Activated T-cell treated with anti-CD3 and anti-CD28 coated beads for 24 hours (primary cell): ENCODE data around the gene RAB3B.
"Not testable (repeated sequence)": the region's sequence is repeated elsewhere in the genome, so short reads cannot be mapped to it uniquely, and the experiment has no call there.

ENCODE experiments used
- DNase-seq: peaks from one replicate; pipeline ENCODE4 v3.0.0-alpha.2; 2020; ENCODE audit warnings: low read depth

The RAB3B gene

DNA sequence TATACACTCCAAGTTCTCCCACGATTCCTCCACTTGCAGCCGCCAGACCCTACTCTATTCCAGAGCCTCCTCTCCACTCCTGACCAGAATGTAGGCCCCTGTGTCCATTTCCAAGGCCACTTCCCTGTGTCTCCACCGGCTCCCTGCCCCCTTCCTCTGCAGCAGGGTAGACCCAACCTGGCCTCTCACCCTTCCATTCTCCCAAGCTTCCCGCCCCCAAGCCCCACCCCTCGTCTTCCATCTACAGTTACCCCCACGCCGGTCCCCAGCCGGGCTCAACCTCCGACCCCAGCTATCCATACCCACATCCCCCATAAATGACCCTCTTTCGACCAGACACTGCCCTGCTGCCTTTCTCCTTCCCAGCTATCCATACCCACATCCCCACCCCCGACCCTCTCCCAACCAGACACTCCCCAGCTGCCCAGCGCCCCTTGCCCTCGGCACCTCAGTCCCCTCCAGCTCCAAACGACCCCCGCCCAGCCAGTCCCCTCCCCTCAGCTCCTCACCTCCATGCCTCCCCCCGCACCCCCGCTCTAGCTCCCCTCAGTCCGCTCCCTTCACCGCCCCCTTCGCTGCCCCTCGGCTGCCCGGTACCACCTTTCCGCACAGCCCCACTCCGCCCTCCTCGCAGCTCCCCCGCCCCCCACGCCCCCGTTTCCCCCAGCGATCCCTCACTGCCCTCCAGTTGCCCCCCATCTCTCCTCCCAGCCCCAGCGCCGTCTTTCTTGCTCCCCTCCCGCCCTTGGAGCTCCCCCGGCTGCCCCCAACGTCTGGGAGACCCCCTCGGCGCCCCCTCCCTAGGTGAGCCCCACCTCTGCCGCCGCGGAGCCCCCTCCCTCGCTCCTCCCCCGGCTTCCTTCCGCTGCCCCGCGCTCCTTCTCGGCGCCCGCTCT, 670 bp downstream of the RAB3B start:
- no peak for DNase-seq

- no peak for DNase-seq
These were observed 2.2 kb downstream of the RAB3B start for GRCh38 chr1:51988254-51988653.

DNA sequence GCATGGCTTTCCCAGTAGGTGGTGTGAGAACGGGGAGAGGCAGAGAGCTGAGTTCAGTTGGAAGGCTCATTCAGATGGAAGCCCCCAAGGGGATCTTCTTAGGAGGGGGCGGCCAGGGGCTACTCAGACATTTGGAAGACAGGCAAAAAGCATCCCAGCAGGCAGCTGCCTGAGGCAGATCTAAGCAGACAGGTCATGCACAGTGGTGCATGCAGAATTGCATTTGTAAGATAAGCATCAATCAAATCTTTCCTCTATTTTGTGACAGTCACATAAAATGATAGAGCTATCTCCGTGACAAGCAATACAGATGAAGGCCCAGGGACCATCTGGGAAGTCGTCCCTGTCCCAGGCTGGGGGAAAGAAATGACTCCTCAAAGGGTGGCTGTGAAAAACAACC, 3.8 kb downstream of the RAB3B start:
- no peak for DNase-seq

DNA sequence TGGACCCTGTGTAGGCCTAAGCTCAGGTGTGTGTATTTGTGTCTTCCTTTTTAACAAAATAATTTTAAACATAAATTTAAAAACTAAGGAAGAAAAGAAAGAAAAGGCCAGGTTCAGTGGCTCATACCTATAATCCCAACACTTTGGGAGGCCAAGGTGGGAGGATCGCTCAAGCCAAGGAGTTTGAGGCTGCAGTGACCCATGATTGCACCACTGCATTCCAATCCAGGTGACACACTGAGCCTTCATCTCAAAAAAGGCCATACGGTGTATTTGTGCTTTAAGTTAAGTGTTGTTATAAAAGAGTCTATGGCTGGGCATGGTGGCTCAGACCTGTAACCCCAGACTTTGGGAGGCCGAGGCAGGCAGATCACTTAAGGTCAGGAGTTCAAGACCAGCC, 8.3 kb downstream of the RAB3B start:
- no peak for DNase-seq

GRCh38 chr1:51981555-51981954, 8.9 kb downstream of the RAB3B start:
- no peak for DNase-seq

GRCh38 chr1:51978099-51978498, 12.4 kb downstream of the RAB3B start:
- no peak for DNase-seq

GRCh38 chr1:51976846-51977602, 13.5 kb downstream of the RAB3B start:
- no peak for DNase-seq

DNA sequence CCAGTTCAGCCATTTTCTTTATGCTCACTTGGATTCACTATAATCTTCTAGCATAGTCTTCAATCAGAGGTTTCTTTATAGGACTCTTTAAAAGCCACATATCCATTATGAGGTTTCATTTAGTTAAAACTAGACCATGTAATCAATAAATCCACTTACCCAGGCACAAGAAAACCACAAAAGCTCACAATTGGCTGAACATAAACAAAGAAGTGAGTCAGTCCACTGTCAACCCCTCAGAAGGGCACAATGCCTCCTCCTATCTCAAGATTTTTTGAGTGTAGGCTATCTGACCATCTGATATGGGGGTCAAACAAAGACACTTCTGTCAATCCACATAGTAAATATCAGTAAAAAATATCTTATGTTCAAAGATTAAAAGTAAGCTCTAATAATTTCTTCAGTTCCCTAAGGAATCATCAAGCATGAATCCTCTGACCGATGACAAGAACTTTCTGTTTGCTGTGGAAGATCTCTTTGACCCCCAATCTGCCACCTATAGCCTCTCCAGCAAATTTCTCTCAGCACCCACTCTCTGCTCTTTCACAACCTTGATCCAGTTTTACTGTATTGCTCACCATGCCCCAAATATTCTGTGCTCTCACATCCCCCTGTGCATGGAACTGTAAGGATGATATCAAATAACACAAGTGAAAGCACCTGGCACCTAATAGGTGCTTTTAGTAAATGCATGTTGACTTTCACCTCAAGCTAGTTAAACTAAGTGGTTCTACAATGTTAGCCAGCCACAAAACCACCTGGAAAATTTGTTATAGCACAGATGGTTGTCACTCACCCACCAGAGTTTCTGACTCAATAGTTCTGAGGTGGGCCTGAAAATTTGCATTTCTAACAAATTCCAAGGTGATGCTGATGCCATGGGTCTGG, 16.7 kb downstream of the RAB3B start:
- DNase-seq: no peak

GRCh38 chr1:51969038-51969705, 21.3 kb downstream of the RAB3B start:
- DNase-seq: no peak

DNA sequence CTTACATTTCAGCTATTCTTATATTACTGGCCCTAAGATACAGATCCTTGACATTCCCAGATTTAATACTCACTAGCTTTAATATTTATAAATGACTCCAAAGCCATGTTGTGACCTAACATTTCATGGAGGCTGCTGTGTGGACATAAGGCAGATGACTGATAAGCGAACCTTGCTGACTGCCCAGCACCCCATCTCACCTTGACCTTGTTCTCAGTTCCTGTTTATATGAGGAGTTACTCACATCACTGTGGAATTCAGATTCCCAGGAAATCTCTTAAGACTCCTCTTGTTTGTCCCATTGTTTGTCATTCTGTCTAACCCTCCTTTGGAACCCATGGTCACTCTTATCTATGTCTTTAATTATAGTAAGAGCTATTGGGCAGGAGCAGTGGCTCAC, 21.9 kb downstream of the RAB3B start:
- DNase-seq: no peak

DNA sequence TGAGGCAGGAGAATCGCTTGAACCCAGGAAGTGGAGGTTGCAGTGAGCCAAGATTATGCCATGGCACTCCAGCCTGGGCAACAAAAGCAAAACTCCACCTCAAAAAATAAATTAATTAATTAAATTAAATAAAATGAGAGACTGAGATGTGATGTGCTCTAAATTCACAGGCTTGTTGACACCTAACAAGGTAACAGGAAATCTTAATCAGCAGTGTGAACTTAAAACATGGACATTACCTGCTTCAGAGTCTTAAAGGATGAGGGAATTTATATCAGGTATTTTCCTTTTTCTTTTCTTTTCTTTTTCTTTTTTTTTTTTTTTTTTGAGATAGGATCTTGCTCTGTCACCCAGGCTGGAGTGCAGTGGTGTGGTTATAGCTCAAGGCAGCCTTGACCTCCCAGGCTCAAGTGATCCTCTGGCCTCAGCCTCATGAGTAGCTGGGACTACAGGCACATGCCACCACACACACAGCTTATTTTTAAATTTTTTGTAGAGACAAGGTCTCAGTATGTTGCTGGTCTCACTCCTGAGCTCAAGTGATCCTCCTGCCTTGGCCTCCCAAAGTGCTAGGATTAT, 23.2 kb downstream of the RAB3B start:
- DNase-seq: not testable (repeated sequence)

GRCh38 chr1:51966559-51966958, 23.9 kb downstream of the RAB3B start:
- DNase-seq: no peak

GRCh38 chr1:51964309-51964696, 26.2 kb downstream of the RAB3B start:
- no peak for DNase-seq

DNA sequence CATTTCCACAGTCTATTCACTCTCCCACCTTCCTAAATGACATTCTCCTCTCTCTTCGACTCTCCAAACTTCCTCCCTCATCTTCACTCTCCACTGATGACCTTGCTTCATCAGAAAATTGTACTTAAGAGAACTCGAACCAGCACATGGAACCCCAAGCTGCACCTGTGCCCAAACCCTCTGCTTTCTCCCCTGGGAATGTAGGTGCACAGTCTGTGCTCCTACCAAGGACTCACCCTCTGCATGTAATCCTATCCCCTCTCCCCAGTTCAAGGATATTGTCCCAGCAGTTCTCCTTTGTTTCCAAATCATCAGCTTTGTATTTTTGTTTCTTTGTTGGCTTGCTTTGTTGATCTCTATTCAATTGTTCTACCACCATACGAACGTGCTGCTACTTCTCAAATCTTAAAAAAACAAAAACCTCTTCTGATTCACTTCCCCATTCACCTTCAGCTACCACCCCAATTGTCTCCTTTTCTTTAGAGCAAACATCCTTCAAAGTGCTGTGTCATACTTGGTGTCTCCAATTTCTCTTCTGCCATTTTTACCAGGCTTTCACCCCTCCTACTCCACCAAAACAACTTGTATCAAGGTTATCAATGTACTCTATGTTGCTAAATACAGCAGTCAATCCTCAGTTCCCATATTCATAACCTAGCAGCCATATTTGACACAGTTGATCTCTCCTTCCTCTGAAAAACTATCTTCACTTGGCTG, 26.8 kb downstream of the RAB3B start:
- DNase-seq: no peak

DNA sequence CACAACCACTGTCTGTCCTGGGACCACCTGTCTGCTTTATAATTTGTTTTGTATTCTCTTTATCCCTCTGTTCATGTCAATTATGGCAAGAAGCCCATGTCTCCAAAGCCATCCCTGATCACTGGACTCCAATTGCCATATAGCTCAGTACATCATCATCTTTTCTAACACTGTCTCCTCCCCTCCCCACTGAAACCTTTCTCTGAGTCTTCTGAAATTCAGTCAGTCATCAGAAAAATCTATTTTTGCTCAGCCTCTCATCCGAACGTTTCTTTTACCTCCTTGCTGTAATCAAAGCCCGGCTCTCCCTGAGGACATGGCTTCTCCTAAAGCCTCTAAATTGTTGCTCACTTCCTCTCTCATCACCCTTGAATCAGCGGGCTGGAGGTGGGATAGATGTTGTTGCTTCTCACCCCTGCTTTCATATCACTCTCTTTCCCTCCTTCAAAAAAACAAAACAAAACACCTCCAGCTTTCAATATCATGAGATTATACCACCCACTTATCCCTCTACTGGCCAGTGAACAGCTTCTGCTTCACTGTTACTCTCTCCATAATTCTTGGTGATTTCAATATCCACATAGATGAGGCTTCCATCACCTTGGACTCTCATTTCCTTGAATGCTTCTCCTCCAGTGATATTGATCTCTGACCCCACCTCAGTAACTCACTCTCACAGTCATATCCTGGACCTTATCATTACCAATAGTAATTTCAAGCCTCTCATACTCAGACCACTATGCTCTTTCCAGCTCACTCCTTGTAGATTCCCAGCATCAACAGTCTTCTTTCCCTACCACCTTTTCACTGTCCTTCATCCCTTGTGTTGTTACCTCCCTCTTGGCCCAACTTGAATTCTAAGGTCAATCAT, 27.8 kb downstream of the RAB3B start:
- no peak for DNase-seq

DNA sequence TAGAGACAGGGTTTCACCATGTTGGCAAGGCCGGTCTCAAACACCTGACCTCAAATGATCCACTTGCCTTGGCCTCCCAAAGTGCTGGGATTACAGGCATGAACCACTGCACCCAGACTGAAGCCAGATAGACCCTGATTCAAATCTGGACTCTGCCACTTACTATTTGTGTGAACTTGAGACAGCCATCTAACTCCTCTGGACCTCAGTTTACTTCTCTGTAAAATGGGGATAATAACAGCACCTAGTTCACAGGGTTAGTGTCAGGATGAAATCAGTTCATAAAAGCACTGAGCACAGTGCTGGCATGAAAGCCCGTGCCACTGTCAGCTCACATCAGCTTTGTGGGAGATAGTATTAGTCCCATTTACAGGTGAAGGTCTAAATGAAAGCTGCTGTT, 28.5 kb downstream of the RAB3B start:
- DNase-seq: no peak

DNA sequence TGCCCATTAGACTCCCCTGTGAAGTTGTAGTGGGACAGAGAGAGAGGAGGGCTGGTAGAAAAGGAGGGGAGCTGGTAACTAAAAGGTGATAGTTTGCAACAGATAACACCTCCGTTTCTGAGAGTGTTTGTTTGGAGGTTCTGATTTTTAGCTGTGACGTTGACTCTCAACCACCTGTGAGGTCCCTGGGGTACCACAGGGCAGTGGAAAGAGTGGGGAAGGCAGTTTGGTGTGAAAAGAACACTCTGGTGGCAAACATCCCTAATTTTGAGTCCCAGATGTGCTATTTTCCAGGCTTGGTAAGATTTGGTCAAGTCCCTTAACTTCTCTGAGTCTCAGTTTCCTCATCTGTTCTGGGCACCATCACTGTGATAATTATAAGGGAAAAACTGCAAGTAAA, 29.3 kb downstream of the RAB3B start:
- no peak for DNase-seq

DNA sequence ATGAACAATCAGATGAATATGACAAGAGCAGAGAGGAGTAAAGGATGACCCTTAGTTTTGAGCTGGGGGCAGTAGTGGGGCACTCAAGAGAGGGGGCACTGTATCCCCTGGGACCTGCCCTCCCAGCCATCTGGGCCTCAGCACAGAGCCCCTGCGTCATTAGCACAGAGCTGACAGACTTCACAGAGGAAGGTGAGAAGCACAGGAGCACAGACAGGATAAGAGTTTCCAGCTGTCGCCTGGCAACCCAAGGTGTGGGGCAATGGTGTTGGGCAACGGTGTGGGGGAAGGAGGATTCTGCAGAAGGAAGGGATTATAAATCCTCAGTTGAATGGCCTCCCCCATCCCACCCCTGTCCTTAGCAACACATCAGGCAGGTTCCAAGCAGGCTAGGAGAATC, 30.2 kb downstream of the RAB3B start:
- DNase-seq: no peak

DNA sequence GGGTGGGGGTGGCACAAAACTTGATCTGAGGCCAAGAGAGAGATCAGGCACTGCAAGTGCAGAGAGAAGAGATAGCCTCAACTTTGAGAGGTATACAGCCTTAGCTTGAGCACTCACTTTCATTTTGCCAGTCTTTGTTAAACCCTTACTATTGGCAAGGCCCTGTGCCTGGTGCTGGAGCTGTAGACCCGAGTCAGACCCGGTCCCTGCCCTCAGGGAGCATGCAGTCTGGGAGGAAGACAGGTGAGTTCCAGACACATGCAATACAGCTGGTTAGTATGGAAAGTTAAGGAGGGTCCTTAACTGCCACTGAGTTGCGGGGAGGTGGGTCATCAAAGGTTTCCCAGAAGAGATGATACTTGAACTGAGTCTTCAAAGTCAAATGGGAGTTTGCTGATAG, 31.7 kb downstream of the RAB3B start:
- no peak for DNase-seq

GRCh38 chr1:51957618-51958017, 32.9 kb downstream of the RAB3B start:
- DNase-seq: no peak
